H1 (cell line): ENCODE data around the gene MYOG. TPM values are rescaled to one million over a fixed set of nuclear protein-coding genes. Genes with fewer than 3 reads are reported as not detected.
A peak's percentile ranks its signal among the peaks of the same experiment; 100 is the strongest.

Experiments used
- KDM5A ChIP-seq: fragments of 200-600 bp; IDR thresholded peaks from 2 replicates; pipeline ENCODE4 v1.7.1; 2012; ENCODE audit warnings: mild to moderate bottlenecking, low read length, inconsistent platforms, mixed read lengths
- POLR2A ChIP-seq, 2 experiments: IDR thresholded peaks; 1 replicate in 1 of 2; 2 replicates in 1 of 2; pipeline ENCODE4 v1.6.1; 2011; ENCODE audit warnings: low read depth in 2 of 2, low read length in 2 of 2, mild to moderate bottlenecking in 2 of 2; ENCODE audit errors: control extremely low read depth in 1 of 2
- polyA plus RNA-seq, 7 experiments: library from polyadenylated mRNA; depleted of rRNA in 3 of 7; stranded (reverse) in 5 of 7; unstranded in 2 of 7; fragments of >200 nt in 5 of 7; fragments of 200-250 nt in 2 of 7; gene quantifications; 1 replicate in 5 of 7; 2 replicates in 1 of 7; 4 replicates in 1 of 7; pipeline versions ENCODE4 v1.2.1 to v1.2.3, GENCODE V29; 2011 to 2013; ENCODE audit warnings: missing spikeins in 2 of 7, mixed read lengths in 2 of 7
- total RNA-seq: library from RNA; stranded (reverse); fragmentation: NEBNext Ultra II Directional; extraction: Animal tissue kit (Norgen Biotek cat#: 25700); gene quantifications from 2 replicates; pipeline ENCODE4 v1.2.1, GENCODE V29; 2021
- TF ChIP-seq, protein P1 (sequence below): IDR thresholded peaks from 2 replicates; pipeline ENCODE4 v1.6.1; 2011; ENCODE audit warnings: low read depth, mild to moderate bottlenecking, low read length; ENCODE audit not compliant: insufficient read depth

MYOG gene
- total and polyA plus RNA-seq, 2 of the 8 experiments (the other 6 are each of a cell fraction or from before 2014, with no cell fraction given) = not detected

DNA sequence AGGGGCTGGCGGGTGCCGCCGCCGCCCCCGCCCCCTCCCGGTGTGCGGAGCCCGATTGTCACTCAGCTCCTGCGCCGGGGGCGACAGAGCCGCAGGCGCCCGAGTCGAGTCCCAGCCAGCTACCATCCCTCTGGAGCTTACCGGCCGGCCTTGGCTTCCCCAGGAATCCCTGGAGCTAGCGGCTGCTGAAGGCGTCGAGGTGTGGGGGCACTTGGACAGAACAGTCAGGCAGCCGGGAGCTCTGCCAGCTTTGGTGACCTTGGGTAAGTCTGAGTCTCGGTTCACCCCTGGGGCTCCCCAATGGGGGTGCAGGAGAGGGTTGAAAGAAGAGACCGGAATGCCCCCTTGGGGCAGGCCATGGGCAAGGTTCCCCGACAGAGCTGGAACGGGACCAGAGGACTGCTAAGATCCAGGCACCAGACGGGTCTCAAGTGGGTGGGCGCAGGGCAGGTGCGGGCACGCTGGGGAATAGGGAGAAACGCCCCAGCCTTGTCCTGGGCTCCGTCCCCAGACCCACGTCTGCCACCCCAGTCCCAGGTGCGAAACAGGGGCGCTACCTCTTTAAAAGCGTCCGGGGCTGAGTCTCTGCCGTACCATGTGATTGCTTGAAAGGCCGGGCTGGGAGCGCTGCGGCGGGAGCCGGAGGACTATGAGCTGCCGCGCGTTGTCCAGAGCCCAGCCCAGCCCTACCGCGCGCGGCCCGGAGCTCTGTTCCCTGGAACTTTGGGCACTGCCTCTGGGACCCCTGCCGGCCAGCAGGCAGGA is 42.0 kb upstream of the MYOG start, which contains the start of gene ADORA1 (continued):
- TF ChIP-seq, protein P1, sequence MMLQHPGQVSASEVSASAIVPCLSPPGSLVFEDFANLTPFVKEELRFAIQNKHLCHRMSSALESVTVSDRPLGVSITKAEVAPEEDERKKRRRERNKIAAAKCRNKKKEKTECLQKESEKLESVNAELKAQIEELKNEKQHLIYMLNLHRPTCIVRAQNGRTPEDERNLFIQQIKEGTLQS = no peak
- TF ChIP-seq POLR2A (IDR thresholded peaks at IDR 0.05; ENCODE audit: control extremely low read depth in 1 of 2, low read depth in 2 of 2, low read length in 2 of 2) (0 out of 3 replicates have a peak, but pooled peaks of 1 of the 2 experiments have one; percentile 31), KDM5A (no peak)
- TF ChIP-seq, all 59 proteins: peak for 14
